NCI-H2029 (cell line): ENCODE data around the gene AR.

ENCODE experiments used
- DNase-seq: peaks from one replicate; lab custom pipeline; 2025; lab: John Stamatoyannopoulos, UW

Gene AR, protein sequence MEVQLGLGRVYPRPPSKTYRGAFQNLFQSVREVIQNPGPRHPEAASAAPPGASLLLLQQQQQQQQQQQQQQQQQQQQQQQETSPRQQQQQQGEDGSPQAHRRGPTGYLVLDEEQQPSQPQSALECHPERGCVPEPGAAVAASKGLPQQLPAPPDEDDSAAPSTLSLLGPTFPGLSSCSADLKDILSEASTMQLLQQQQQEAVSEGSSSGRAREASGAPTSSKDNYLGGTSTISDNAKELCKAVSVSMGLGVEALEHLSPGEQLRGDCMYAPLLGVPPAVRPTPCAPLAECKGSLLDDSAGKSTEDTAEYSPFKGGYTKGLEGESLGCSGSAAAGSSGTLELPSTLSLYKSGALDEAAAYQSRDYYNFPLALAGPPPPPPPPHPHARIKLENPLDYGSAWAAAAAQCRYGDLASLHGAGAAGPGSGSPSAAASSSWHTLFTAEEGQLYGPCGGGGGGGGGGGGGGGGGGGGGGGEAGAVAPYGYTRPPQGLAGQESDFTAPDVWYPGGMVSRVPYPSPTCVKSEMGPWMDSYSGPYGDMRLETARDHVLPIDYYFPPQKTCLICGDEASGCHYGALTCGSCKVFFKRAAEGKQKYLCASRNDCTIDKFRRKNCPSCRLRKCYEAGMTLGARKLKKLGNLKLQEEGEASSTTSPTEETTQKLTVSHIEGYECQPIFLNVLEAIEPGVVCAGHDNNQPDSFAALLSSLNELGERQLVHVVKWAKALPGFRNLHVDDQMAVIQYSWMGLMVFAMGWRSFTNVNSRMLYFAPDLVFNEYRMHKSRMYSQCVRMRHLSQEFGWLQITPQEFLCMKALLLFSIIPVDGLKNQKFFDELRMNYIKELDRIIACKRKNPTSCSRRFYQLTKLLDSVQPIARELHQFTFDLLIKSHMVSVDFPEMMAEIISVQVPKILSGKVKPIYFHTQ

DNA sequence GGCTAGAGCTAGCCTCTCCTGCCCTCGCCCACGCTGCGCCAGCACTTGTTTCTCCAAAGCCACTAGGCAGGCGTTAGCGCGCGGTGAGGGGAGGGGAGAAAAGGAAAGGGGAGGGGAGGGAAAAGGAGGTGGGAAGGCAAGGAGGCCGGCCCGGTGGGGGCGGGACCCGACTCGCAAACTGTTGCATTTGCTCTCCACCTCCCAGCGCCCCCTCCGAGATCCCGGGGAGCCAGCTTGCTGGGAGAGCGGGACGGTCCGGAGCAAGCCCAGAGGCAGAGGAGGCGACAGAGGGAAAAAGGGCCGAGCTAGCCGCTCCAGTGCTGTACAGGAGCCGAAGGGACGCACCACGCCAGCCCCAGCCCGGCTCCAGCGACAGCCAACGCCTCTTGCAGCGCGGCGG is at the start of gene AR:
Gene AR (plus strand): TSS at position 204 of the 400 bp plus-strand sequence. CDS start 1,126 bp downstream, outside the sequence.
- DNase-seq = no peak

DNA sequence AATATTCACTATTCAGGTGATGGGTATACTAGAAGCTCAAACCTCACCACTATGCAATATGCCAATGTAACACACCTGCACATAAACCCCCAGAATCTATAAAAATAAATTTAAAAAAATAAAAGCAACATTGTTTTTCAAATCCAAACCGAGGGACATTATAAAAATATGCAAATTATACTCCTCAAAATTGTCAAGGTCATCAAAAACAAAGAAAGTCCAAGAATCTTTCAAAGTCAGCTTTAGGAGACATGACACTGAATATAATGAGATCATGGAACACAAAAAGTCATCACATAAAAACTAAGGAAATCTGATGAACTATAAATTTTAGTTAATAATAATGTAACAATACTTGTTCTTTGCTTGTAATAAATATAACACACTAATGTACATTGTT is 43.2 kb upstream of the AR start:
- DNase-seq = no peak

DNA sequence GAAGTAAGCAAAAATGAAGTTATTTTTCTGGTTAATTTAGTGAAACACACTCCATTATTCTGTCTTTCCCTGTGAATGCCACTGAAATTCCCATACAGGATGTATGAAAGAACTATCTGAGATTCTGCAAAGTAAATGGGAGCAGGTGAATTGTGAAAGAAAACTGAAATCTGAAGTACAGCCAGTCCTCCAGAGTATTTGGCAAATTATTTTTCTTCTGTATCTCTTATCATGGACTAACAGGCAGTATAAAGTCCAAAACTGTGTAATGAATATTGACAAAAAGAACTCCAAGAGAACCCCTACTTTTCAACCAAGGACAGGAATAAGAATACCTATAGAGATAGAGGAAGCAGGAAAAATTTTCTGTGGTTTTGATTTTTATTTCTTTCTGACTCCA is 40.8 kb upstream of the AR start:
- DNase-seq = no peak

DNA sequence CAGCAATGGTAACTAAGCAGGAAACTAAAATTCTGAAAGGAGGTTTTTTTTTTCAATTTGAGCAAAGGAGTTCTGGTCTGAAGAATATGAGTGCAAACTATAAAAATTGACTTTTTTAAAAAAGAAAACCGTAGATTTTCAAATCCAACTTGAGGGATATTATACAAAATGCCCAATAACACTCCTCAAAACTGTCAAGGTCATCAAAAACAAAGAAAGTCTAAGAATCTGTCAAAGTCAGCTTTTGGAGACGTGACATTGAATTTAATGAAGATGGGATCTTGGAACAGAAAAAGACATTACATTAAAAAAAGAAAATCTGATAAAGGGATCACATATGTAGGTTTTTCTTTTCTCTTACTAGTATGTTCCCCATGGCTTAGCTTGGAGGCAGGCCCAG is 40.4 kb upstream of the AR start:
- no peak for DNase-seq

DNA sequence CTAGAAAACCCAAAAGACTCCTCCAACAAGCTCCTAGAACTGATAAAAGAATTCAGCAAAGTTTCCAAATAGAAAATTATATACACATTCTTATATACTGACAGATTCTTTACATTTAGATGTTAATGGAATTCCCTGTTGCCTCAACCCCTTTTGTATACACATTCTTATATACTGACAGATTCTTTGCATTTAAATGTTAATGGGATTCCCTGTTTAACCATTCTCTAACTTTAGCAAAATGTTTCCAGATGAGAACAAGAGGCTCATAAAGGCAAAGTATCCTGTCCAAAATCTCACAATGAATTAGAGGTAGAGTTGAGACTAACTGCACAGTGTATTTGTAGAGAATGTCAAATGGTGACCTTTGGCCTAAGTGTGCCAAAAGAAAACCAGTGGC is 23.1 kb upstream of the AR start:
- DNase-seq = no peak

DNA sequence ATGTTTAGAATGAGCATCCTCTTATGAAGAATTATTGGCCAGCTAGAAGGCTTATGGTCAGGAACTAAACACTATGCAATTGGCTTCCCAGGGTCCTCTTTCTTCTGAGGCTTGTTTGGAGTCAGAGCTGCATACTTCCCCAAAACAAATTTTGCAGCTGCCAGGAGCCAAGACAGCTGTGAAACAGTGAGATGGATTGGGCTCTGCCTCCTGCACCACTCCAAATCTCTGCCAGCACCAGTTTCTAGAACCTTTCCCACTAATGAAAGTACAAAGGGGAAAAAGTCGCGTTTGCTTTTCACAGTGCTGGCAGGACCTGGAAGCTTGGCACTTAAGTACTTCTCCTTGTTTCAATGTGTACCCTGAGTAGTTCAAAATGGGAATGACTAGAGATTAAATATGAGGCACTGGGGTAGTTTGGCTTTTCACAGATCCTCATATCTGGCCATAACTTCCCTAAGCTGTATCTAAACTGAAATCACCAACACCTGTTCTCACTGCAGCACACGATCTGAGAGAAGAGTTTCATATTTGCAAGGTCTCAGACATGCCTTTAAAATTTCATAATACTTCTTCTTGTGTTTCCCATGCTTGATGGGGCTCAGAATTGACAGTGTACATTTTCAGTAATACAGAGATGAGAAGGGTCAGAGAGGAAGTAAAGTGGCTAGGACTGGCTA is 20.7 kb upstream of the AR start:
- no peak for DNase-seq

DNA sequence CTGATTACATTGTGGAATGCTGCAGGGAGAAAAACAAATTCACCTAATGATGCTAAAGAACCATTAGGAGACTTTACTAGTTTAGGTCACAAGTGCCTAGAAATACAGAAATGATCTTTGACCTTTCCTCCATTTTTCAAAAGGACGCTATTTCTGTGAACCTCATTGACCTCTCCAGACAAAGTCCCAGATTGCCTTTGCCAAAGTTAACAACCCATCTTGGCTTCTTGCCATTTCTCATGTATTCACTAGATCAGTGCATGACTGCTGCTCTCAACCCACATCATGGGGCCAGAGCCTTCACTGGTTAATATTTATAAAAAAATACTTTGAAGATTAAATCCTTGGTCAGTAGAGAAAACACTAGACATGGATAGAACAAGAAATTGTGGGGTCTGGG is 19.9 kb upstream of the AR start:
- DNase-seq = no peak

DNA sequence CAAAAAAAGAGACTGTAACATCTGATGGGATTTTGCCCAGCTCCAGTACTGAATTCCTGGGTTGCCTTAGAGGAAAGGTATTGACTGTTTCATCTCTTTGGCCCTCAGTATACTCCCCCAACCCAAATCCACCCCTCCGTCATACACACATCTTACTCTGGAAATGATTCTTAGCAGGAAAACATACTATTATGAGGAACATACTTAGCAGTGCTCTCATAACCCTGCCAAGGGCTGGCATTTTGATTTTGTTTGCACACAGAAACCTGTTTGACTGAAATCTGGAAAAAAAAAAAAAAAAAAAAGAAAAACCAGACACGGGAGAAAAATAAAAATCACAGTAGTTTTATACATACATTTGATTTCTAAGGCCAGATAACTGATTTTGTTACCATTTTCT is 19.4 kb upstream of the AR start:
- DNase-seq = no peak

DNA sequence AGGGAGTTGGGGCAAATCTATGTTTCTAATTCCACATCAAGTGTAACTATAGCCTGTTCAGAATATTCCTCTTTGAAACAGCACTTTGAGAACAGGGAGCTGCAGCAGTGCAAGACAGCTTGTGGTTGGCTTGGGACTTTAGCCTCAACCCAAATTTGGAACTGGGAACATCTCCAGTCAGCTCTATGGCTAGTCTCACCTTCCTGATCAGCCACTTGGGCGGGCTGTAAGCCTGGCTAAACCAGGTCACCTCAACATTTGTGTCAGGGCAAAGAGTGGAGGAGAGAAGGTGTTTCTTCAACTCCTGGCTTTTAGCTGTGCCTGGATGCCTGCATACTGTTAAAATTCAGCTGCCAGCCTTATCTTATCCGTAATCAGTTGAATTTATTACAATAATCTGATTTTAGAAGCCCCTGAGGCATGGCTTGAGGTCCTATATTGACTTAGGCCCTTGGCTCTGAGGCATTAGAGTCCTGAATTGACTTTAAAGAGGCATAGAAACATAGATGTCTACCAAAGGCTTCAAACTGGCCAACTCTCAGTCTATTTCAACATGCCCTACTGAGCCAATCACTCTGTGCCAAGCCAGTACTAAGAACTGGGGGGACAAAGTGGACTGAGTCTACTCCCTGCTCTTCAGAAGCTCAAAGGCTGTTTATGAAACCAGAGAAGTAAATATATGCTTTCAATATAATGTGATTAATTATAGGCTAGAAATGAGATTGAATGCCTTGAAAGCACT is 18.7 kb upstream of the AR start:
- no peak for DNase-seq

DNA sequence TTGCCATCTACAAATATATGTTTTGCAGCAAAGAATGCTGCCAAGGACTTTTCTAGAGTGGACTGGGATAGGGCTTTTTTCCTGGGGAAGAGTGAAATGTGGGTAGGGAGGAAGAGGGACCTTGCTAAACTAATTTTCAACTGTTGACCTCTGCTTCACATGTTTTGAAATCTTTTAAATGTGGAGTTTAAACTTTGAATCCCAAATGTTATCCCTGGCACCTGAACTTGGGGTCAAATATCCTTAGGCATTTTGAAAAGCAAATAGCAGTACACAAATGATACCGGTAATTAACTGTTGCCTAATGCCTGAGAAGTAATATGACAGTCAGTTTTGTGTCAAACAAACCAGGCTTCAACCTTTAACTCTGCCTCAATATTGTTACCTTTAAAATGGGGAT is 7.3 kb upstream of the AR start:
- no peak for DNase-seq

DNA sequence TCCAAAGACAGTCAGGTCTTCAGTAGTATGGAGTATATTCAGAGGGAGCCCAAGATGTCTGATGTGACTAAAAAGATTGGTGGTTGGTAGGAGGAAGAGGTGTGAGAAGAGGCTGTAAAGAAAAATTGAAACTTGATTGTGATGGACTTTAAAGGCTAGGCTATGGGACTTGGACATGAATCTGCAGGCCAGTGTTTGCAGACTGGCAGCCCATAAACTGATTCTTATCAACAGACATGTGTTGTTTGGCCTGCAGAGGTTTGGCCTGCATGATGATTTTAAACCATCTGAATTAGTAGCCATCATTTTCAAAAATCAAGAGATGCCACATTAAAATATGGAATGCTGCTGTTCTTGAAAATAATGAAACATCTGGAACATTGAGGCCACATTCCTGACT is 5.4 kb upstream of the AR start:
- DNase-seq = no peak

DNA sequence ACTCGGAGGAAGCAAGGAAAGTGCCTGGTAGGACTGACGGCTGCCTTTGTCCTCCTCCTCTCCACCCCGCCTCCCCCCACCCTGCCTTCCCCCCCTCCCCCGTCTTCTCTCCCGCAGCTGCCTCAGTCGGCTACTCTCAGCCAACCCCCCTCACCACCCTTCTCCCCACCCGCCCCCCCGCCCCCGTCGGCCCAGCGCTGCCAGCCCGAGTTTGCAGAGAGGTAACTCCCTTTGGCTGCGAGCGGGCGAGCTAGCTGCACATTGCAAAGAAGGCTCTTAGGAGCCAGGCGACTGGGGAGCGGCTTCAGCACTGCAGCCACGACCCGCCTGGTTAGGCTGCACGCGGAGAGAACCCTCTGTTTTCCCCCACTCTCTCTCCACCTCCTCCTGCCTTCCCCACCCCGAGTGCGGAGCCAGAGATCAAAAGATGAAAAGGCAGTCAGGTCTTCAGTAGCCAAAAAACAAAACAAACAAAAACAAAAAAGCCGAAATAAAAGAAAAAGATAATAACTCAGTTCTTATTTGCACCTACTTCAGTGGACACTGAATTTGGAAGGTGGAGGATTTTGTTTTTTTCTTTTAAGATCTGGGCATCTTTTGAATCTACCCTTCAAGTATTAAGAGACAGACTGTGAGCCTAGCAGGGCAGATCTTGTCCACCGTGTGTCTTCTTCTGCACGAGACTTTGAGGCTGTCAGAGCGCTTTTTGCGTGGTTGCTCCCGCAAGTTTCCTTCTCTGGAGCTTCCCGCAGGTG is 637 bp downstream of the AR start:
- no peak for DNase-seq

DNA sequence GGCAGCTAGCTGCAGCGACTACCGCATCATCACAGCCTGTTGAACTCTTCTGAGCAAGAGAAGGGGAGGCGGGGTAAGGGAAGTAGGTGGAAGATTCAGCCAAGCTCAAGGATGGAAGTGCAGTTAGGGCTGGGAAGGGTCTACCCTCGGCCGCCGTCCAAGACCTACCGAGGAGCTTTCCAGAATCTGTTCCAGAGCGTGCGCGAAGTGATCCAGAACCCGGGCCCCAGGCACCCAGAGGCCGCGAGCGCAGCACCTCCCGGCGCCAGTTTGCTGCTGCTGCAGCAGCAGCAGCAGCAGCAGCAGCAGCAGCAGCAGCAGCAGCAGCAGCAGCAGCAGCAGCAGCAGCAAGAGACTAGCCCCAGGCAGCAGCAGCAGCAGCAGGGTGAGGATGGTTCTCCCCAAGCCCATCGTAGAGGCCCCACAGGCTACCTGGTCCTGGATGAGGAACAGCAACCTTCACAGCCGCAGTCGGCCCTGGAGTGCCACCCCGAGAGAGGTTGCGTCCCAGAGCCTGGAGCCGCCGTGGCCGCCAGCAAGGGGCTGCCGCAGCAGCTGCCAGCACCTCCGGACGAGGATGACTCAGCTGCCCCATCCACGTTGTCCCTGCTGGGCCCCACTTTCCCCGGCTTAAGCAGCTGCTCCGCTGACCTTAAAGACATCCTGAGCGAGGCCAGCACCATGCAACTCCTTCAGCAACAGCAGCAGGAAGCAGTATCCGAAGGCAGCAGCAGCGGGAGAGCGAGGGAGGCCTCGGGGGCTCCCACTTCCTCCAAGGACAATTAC is 1.4 kb downstream of the AR start:
- DNase-seq = no peak

DNA sequence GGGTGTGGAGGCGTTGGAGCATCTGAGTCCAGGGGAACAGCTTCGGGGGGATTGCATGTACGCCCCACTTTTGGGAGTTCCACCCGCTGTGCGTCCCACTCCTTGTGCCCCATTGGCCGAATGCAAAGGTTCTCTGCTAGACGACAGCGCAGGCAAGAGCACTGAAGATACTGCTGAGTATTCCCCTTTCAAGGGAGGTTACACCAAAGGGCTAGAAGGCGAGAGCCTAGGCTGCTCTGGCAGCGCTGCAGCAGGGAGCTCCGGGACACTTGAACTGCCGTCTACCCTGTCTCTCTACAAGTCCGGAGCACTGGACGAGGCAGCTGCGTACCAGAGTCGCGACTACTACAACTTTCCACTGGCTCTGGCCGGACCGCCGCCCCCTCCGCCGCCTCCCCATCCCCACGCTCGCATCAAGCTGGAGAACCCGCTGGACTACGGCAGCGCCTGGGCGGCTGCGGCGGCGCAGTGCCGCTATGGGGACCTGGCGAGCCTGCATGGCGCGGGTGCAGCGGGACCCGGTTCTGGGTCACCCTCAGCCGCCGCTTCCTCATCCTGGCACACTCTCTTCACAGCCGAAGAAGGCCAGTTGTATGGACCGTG is 2.2 kb downstream of the AR start:
- DNase-seq = no peak

DNA sequence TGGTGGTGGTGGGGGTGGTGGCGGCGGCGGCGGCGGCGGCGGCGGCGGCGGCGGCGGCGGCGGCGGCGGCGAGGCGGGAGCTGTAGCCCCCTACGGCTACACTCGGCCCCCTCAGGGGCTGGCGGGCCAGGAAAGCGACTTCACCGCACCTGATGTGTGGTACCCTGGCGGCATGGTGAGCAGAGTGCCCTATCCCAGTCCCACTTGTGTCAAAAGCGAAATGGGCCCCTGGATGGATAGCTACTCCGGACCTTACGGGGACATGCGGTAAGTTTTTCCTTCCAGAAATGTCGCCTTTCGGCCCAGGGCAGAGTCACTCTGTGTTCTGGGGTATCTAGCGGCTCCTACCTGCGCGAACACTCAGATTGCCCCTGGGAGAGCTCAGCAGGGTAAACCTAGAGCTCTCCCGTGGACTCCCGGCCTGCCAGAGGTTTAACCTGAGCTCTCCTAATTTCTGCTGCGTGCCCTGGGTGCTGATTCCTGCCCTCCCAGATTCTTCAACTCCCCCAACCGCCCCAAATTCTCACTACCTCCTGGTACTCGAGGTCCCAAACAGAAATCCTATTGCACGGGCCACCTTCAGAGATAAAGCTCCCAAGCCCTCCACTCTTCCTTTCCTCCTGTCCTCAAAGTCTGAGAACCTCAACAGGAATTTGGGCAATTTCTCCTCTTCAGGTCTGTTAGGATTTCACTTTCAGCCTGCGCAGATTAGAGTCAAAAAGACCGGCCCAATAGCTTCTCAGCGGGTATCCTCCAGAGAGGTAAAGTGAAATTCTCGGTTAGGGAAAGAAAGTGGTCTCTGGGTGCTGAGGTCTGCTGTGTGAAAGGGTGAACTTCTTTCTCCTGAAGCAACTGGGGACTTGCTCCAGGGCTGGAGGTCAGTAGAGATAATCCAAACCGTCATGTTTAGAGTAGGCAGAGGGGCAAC is 2.9 kb downstream of the AR start:
- no peak for DNase-seq

DNA sequence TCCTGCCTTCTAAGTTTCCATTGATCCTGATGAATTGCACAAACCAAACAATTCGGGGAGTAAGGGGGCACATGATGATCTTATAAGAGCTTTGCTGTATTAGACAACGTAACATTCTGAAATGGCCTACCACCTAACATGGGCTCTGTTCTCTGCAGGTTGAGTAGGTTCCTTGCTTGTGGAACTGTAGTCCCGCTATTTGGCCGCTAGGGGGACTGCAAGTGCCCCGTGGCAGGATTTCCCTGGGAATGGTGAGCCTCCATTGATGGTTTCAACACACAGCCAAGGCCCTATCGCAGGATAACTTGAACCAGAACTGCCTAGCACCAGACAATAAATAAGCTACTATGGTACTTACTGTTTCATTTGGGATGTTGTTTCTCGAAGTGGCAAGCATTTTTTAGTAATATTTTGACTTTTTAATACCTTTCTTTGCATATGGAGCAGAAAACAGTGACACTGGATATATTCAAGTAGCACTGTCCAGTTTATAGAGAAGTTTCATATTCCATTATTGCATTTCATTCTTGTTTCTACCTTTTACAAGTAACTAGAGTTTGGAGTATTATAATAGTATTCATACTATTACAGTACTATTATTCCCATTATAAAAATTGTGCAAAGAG is 11.9 kb downstream of the AR start:
- DNase-seq = no peak

DNA sequence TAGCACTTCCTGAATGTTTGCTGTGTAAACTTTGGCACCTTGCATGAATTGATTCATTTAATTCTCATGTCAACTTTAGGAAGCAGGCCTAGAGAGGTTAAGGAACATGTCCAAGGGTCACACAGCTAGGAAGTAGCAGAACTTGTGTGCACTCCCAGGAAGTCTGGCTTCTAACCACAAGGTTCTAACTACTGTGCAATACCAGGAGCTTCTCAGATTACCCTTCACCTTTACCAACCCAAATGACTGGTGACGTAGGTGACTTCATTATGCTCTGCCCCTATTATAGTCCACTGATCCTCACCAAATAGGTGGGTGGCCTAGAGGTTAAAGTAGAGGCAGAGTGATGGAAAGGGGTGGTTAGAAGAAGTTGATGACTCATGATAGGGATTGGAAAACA is 14.4 kb downstream of the AR start:
- DNase-seq = no peak
